ENCODE measurements around the gene NEIL1.
"Not testable (repeated sequence)": the region's sequence is repeated elsewhere in the genome, so short reads cannot be mapped to it uniquely, and the experiment has no call there.

DNA sequence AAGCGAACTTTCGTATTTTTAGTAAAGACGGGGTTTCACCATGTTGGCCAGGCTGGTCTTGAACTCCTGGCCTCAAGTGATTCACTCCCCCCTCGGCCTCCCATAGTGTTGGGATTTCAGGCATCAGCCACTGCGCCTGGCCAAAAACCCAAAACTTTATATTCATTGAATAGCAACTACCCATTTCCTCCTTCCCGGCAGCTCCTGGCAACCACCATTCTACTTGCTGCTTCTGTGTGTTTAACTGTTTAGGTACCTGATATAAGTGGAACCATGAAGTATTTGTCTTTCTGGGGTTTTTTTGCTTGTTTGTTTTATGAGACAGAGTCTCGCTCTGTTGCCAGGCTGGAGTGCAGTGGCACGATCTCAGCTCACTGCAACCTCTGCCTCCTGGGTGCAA lies 2.9 kb upstream of the NEIL1 start:
- TF ChIP-seq CTCF (conservative IDR thresholded peaks at IDR 0.05 in 1 of 2, IDR thresholded peaks at IDR 0.05 in 1 of 2; ENCODE audit: low read depth in 1 of 2, low read length in 2 of 2); EZH2 (IDR thresholded peaks at IDR 0.05; ENCODE audit: low read length, missing control alignments): not testable (repeated sequence)

Measured in fibroblast of lung (primary cell).